Left cardiac atrium (tissue), 4 donors: ENCODE measurements around the gene SLC34A3. TPM values are rescaled to one million over a fixed set of nuclear protein-coding genes. Genes with fewer than 3 reads are reported as not detected.

Experiments
- ATAC-seq, 2 donors: fragments of 200-7000 bp; cut with Tn5 transposase; one replicate each; pipeline ENCODE4 v1.9.1; 2020; ENCODE audit warnings: mild to moderate bottlenecking in 2 of 2, moderate library complexity in 2 of 2
- DNase-seq: peaks from one replicate; pipeline ENCODE4 v3.0.0-alpha.2; 2020
- intact Hi-C, 2 donors: fragments of 100-400 bp; cut with DNase I; formaldehyde crosslinking; loops; one replicate each; pipeline versions ENCODE4 v1.14.1 to v1.15.1; 2022 to 2023
- long read RNA-seq: library from polyadenylated mRNA; unstranded; transcript quantifications from one replicate; pipeline ENCODE4 v2.0.0, GENCODE V29; 2021
- total RNA-seq, 2 donors: library from RNA; stranded (reverse); fragmentation: NEBNext Ultra II Directional; extraction: Animal tissue kit (Norgen Biotek cat#: 25700); gene quantifications; one replicate each; pipeline ENCODE4 v1.2.1, GENCODE V29; 2021
- donor health status: DM: no; HTN: yes; CAD: no.
- donor health status: DM: no; HTN: yes; CAD: no; lungs with severe emphysema.
- donor health status: DM: yes; HTN: yes; CAD: no.
- donor health status: Dilated cardiomyopathy.

SLC34A3 gene
- total RNA-seq, result not detected
- long read RNA-seq, result 0 reads

DNA sequence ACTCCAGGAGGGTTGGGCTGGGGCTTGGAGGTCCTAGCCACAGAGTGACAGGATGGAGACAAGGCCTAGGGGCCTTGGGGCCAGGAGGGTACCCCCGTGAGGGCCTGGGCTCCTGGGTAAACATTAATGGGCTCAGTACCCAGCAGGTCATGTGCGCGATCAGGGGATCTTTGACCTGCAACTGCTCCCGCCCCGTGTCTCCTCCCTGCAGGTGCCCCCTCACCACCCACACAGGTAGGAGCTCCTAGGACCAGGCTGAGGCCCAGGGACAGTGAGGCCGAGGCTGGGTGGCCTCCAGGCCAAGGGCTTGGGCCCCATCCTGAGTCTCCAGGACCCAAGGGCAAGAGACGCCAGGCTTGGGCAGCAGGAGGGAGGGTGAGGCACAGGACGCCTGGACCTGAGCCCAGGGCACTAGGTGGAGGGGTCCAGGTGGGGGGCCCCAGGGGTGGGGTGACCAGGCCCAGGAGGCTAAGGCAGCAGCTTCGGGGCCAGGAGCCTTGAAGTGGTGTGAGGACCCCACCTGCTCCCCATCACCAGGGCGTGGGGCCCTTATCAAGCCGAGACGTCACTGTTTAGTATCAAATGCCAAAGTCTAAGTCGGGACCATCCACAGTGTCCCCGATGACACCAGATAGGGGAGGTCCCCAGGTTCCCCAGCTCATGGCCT, at the start of gene SLC34A3:
Gene SLC34A3 (plus strand): TSS at position 197 of the 667 bp plus-strand sequence. CDS start 802 bp downstream, outside the sequence.
- intact Hi-C loops, result loop anchor here in 1 of 2 donors (5.0 kb wide), 1 partner anchor 109 kb away; no protein-coding TSS in a partner anchor
- no peak for ATAC-seq
- no peak for DNase-seq

- intact Hi-C loops, result loop anchor here in 1 of 2 donors (10.0 kb wide), 1 partner anchor 57 kb away; no protein-coding TSS in a partner anchor
- ATAC-seq (no peak), DNase-seq (no peak)
Observed at GRCh38 chr9:137181680-137182079, 49.0 kb upstream of the SLC34A3 start.

DNA sequence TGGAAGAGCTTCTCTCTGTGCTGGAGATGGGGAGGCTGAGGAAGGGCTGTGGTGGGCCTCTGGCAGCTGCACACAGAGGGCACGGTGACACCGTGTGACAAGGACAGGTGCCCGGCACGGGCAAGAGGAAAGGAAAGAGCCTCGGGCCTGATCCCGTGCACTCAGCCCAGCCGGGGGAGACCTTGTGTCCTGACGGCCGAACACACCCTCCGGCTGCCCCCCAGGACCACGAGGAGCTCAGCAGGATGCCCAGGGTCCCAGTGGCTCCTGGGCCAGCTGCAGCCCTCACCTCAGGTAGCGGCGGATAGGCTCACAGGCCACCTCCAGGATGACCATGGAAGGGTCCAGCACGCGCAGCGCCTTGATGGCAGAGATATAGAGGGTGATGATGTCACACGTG, 47.9 kb upstream of the SLC34A3 start:
- ATAC-seq (no peak), DNase-seq (no peak)
- intact Hi-C loops, result loop anchor here in 1 of 2 donors (10.0 kb wide), 1 partner anchor 58 kb away; no protein-coding TSS in a partner anchor

DNA sequence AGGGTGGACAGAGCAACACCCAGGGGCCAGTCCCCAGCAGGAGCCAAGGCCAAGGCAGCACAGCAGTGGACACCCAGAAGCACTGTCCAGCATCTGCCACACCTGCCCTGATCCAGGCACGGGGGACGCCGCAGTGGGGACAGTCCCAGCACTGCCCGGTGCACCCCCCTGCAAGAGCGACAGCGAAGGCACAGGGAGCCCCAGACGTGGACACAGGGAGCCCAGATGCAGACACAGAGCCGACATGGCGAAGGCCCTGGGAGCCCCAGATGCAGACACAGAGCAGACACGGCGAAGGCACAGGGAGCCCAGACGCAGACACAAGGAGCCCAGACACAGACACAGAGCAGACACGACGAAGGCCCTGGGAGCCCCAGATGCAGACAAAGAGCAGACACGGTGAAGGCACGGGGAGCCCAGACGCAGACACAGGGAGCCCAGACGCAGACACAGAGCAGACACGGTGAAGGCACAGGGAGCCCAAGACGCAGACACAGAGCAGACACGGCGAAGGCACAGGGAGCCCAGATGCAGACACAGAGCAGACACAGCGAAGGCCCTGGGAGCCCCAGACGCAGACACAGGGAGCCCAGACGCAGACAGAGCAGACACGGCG, 46.6 kb upstream of the SLC34A3 start:
- intact Hi-C loops, result loop anchor here in 1 of 2 donors (10.0 kb wide), 1 partner anchor 59 kb away; no protein-coding TSS in a partner anchor
- DNase-seq (no peak), ATAC-seq (no peak)

DNA sequence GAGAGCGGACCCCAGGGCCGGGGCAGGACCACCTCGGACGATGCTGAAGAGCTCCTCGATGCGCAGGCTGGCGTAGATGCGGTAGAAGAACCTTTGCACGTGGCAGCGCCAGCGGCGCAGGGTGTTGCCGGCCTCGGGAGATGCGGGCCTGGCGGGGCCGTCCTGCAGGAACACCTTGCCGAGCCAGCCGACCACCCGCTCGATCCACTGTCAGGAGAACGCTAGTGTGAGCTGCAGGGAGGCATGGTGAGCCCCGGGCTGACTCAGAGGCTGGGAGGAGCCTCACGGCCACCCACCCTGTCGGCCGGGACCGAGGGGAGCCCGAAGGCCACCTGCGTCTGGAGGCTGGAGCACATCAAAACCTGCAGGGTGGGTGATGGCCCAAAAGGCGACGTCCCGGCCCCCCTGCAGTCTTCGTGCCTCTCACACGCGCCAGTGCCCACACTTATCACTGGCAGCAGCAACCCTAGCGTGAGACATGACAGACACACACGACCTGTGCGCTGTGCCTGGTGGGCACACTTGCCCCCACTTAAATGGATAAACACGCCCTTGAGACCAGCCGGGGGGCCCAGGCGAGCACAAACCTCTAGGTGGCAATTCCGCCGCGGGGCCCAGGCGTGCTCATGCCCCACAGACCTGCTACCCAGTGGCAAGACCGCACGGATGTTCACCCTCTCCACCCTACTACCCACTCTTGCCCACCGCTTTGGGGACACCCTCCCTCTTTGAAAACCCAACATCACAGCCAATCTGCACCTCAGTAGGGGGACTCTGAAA, 45.6 kb upstream of the SLC34A3 start:
- no peak for ATAC-seq
- intact Hi-C loops, result loop anchor here in 1 of 2 donors (10.0 kb wide), 1 partner anchor 60 kb away; no protein-coding TSS in a partner anchor
- DNase-seq, result no peak

GRCh38 chr9:137185921-137186320, 44.8 kb upstream of the SLC34A3 start:
- no peak for ATAC-seq
- no peak for DNase-seq
- intact Hi-C loops, result loop anchor here in 1 of 2 donors (10.0 kb wide), 1 partner anchor 61 kb away; no protein-coding TSS in a partner anchor

DNA sequence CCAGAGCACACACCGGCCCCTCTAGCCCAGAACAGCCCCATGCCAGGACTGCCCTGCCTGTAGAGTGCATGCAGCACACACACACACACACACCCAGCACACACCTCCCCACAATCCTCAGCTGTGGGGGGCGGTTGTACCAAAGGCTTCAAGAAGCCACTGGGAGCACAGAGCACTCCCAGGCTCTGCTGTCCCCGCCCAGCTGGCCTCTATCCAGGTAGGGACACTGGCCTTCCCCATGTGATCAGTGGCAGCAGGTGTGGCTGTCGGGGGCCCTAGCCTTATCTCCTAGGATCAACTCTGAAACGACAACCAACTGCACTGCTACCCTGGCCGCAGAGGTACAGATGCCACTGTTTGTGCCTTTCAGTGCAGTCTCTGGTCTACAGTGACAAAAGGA, 44.3 kb upstream of the SLC34A3 start:
- intact Hi-C loops, result loop anchor here in 1 of 2 donors (10.0 kb wide), 1 partner anchor 62 kb away; no protein-coding TSS in a partner anchor
- ATAC-seq, result no peak
- DNase-seq, result no peak

DNA sequence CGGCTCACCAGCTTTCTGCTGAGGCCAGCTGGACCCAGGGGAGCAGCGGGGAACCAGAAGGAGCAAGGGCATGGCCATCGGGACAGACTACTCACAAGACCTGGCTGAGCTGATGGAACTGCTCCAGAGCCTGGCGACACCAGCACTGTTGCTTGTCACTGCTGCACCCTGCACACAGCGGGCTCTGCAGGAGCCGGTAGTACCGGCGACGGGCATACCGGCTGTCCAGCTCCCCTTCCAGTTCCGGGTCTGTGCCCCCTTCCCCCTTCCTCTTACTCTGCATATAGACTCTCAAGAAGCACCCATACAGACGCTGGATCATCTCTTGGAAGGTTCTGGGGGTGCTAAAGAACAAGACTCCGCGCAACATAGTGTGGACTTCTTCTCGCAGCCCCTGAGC, 43.3 kb upstream of the SLC34A3 start:
- DNase-seq, result no peak
- intact Hi-C loops, result loop anchor here in 1 of 2 donors (10.0 kb wide), 1 partner anchor 63 kb away; no protein-coding TSS in a partner anchor
- ATAC-seq, result no peak

DNA sequence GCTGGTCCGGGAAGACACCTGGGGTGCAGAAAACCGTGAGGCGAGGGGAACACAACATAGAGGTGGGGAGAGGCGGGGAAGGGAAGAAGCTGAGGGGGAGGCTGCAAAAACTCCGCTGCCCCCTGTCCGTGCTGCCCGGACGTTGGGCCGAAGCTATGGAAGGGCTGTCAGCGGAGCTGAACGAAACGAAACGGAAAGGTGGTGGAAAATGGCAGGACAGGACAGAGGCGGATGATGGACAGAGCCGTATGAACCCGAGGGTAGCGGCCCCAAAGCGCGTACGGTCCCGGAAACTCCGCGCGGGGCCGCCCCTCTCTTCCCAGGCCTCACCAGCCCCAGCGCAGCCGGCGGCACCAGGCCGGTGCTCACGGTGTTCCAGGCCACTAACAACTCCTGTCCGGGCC, 42.6 kb upstream of the SLC34A3 start:
- DNase-seq (no peak), ATAC-seq (no peak)
- intact Hi-C loops, result loop anchor here in 1 of 2 donors (10.0 kb wide), 1 partner anchor 63 kb away; no protein-coding TSS in a partner anchor

DNA sequence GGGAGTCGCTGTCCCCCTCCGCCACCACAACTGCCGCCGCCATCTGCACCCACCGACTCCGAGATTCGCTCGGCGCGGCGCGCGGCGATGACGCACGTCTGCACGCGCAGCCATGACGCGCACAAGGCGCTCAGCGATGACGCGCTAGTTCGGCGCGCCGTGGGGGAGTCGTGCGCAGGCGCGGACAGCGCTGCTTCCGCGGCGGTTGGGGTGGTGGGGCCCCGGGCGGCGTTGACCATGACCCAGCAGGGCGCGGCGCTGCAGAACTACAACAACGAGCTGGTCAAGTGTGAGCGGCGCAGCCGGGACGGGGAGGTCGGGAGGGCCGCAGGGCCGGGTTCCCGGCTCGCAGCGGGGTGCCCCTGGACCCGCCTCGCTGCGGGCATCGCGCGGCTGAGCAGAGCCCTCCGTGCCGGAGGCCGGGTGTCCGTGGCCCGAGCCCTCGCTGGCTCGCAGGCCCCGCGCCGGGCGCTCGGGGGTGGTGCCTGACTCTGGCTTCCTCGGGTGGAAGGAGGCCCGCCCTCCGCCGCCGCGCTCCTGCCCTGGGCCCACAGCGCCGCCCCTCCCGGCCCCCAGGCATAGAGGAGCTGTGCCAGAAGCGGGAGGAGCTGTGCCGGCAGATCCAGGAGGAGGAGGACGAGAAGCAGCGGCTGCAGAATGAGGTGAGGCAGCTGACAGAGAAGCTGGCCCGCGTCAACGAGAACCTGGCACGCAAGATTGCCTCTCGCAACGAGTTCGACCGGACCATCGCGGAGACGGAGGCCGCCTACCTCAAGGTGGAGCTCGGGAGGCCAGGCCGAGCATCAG, 42.0 kb upstream of the SLC34A3 start, which contains the start of the genes ANAPC2 and SSNA1:
Gene ANAPC2 (minus strand): TSS at position 71 of the 807 bp plus-strand sequence. CDS start 28 bp downstream, at position 43.
Gene SSNA1 (plus strand): TSS at position 187 of the 807 bp plus-strand sequence. CDS start 51 bp downstream, at position 238.
- peak; percentile 93 for DNase-seq
- peak; percentile 92 to 93 for ATAC-seq
- intact Hi-C loops, result loop anchor here in 1 of 2 donors (10.0 kb wide), 1 partner anchor 64 kb away; no protein-coding TSS in a partner anchor

DNA sequence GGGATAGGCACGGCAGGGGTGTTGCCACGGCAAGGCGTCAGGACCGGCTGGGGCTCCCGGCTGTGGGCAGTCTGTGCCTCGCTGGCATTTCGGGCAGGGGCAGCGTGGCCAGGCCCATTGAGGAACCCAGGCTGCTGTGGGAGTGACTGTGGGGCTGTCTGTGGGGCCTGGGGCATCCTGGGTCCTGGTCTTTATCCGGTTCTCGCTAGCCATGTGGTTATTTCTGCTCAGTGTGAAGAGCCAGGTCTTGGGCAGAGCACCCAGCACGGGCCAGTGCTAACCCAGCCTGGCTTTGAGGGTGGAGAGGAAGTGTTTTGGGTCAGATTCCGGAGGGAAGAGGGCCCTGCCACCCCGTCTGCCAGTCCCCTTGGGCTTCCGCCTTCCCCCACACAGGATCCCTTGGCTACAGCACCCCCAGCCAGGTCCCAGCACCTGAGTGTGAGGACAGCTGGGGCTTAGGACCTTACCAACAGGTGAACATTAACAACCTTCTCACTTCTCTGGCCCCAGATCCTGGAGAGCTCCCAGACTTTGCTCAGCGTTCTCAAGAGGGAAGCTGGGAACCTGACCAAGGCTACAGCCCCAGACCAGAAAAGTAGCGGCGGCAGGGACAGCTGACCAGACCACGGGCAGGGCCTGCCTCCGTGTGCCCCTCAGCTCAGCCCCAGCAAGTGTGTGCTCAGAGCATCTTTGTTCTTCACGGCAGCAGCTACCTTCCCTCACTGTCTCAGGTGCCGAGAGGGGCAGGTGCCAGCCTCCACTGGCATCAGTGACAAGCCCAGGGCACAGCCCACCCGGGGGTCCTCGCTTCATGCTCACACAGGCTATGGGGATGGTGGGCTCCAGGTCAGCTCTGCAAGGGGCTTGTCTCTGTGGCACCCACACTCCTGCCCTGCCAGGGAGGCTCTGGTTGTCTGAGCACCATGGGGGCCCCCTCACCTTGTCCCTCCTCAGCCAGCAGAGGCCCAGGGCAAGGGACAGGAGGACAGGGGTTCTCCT, 41.1 kb upstream of the SLC34A3 start:
- intact Hi-C loops, result loop anchor here in 1 of 2 donors (10.0 kb wide), 1 partner anchor 65 kb away; no protein-coding TSS in a partner anchor
- DNase-seq (no peak), ATAC-seq (no peak)

GRCh38 chr9:137190315-137190856, 40.3 kb upstream of the SLC34A3 start:
- ATAC-seq, result no peak
- no peak for DNase-seq
- intact Hi-C loops, result no loop called here

DNA sequence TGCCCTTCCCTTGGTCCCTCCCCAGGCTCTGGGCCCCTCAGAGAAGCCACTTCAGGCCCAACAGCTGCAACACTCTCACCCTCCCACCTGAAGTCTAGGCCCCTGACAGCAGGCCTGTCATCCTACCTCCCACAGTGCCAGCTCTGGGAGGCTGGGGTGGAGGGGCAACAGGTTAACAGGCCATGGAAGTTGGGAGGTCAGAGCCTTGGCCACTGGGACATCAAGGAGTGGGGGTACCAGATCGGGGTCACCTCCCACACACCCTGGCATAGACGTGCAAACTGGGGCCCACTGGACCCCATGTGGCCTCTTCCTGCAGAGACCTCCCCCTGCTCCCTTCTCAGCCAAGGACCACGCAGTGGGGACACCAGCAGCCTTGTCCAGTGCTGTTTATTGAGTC, 39.5 kb upstream of the SLC34A3 start:
- ATAC-seq, result no peak
- DNase-seq, result no peak
- intact Hi-C loops, result no loop called here

DNA sequence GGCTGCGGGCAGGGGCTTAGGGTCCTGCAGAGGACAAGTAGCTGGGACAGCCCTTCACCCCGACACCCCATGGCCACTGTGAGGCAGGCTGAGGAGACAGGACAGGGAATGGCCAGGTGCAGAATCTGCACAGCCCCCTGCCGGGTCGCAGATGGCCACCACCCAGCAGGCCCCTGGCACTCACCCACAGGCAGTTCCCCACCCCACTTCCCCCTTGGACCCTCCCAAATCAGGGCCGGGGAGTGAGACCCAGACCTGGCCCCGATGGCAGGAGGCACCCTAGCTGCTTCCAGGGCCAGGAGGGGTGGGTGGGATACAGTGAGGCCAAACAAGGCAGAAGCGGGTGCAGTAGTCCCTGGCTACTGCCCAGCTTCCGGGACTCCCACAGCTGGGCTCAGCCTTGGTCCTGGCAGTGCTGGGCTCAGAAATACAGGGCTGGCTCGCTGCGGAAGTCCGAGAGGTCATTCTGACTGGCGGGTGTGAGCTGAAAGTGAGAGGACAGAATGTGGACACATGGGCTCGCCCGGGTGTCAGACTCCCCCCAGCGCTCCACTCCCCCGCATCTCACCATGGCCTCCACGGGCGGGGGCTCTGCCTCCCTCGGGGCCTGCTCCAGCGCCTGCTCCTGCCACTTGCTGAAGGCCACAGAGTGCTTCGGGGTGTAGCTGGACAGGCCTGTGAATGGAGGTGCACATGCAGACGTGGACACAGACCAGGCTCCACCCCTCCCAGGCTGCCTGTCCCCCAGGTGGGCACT, 38.8 kb upstream of the SLC34A3 start:
- ATAC-seq (no peak), DNase-seq (no peak)
- intact Hi-C loops, result no loop called here

GRCh38 chr9:137192448-137192780, 38.3 kb upstream of the SLC34A3 start:
- intact Hi-C loops, result no loop called here
- ATAC-seq, result no peak
- DNase-seq, result no peak

GRCh38 chr9:137192859-137193258, 37.8 kb upstream of the SLC34A3 start:
- intact Hi-C loops, result no loop called here
- DNase-seq (no peak), ATAC-seq (no peak)
